SK-N-MC (cell line): Measurements from ENCODE around the gene ADAMTS15.

Source experiments
- FOXP2 ChIP-seq: optimal IDR thresholded peaks from 2 replicates; pipeline ENCODE3; 2011; ENCODE audit warnings: mild to moderate bottlenecking, moderate library complexity; ENCODE audit not compliant: insufficient read depth; ENCODE audit errors: extremely low read length, control extremely low read depth
- POLR2AphosphoS5 ChIP-seq: IDR thresholded peaks from 2 replicates; pipeline ENCODE4 v1.6.1; 2012; ENCODE audit warnings: mild to moderate bottlenecking, low read depth, low read length, borderline replicate concordance

- TF ChIP-seq FOXP2 (no peak), POLR2AphosphoS5 (no peak)
Observed at GRCh38 chr11:130454491-130455252, 6.2 kb downstream of the ADAMTS15 start.
